ENCODE results near the gene RANBP1.

Gene RANBP1

GRCh38 chr22:20125201-20126174, 9.6 kb downstream of the RANBP1 start:
- H3K9ac ChIP-seq (ENCODE audit: low read length in 5 of 5), result no peak overlapping the region
- no peak overlapping the region for H3K27ac ChIP-seq (ENCODE audit: low read depth, low read length)
- H3K36me3 ChIP-seq (ENCODE audit: control insufficient read depth in 5 of 5, insufficient read depth in 5 of 5, low read length in 5 of 5), result peaks cover 0 to 58% (median 51%) of the 10 kb centered on the region in 5 donors
- no peaks in the 10 kb centered on the region for H3K27me3 ChIP-seq (ENCODE audit: control insufficient read depth in 5 of 5, insufficient read depth in 4 of 5, low read length in 5 of 5)
- H3K9me3 ChIP-seq (ENCODE audit: control insufficient read depth in 5 of 5, low read length in 5 of 5), result no peaks in the 10 kb centered on the region
- H3K4me3 ChIP-seq (ENCODE audit: low read depth in 1 of 5, low read length in 5 of 5), result no peak overlapping the region
- H3K4me1 ChIP-seq (ENCODE audit: control insufficient read depth in 5 of 5, insufficient read depth in 5 of 5, low read length in 5 of 5), result peaks cover 1 to 12% (median 6%) of the 10 kb centered on the region in 5 donors

DNA sequence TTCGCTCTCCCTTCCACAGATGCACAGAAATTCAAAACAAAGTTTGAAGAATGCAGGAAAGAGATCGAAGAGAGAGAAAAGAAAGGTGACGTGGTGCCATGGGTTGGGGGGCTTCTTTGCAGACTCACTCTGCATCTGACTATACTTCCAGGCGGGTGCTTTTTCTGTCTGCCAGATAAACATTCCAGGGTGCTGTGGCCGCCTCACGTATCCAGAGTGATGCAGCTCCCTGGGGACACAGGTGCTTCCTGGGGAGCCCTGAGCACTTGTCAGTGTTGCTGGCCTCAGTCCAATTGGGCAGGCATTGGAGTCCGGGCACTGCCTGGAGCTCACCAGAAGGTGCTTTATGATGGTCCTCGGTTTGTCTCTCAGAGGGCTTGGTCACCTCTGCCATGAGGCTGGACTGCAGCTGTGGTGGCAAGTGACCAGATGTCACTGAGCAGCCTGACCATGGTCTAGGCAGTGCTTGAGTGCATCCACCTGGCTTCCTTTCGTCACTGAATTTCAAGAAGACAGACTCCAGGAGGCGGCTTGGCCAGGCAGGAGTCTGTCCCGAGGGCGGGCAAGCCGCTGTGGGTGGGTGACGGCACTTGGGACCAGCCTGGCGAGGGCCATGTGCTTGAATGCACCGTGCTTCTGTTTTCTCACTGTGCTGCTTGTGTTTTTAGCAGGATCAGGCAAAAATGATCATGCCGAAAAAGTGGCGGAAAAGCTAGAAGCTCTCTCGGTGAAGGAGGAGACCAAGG, 10.6 kb downstream of the RANBP1 start:
- Histone ChIP-seq H3K9me3 (ENCODE audit: control insufficient read depth in 5 of 5, low read length in 5 of 5) (no peaks in the 10 kb centered on the region), H3K9ac (ENCODE audit: low read length in 5 of 5) (no peak overlapping the region)

GRCh38 chr22:20127318-20127868, 11.5 kb downstream of the RANBP1 start:
- H3K9ac ChIP-seq (ENCODE audit: low read length in 5 of 5), result no peak overlapping the region
- H3K36me3 ChIP-seq (ENCODE audit: control insufficient read depth in 5 of 5, insufficient read depth in 5 of 5, low read length in 5 of 5), result peaks cover 0 to 46% (median 38%) of the 10 kb centered on the region in 5 donors
- H3K27me3 ChIP-seq (ENCODE audit: control insufficient read depth in 5 of 5, insufficient read depth in 4 of 5, low read length in 5 of 5), result no peaks in the 10 kb centered on the region
- no peaks in the 10 kb centered on the region for H3K9me3 ChIP-seq (ENCODE audit: control insufficient read depth in 5 of 5, low read length in 5 of 5)
- H3K27ac ChIP-seq (ENCODE audit: low read depth, low read length), result no peak overlapping the region
- peaks cover 1 to 20% (median 14%) of the 10 kb centered on the region in 5 donors for H3K4me1 ChIP-seq (ENCODE audit: control insufficient read depth in 5 of 5, insufficient read depth in 5 of 5, low read length in 5 of 5)
- H3K4me3 ChIP-seq (ENCODE audit: low read depth in 1 of 5, low read length in 5 of 5), result no peak overlapping the region

More for the DNA sequence above, 10.6 kb downstream of the RANBP1 start:
- H3K36me3 ChIP-seq (ENCODE audit: control insufficient read depth in 5 of 5, insufficient read depth in 5 of 5, low read length in 5 of 5), result peaks cover 0 to 55% (median 48%) of the 10 kb centered on the region in 5 donors
- peaks cover 1 to 16% (median 10%) of the 10 kb centered on the region in 5 donors for H3K4me1 ChIP-seq (ENCODE audit: control insufficient read depth in 5 of 5, insufficient read depth in 5 of 5, low read length in 5 of 5)
- no peaks in the 10 kb centered on the region for H3K27me3 ChIP-seq (ENCODE audit: control insufficient read depth in 5 of 5, insufficient read depth in 4 of 5, low read length in 5 of 5)
- H3K4me3 ChIP-seq (ENCODE audit: low read depth in 1 of 5, low read length in 5 of 5), result no peak overlapping the region
- no peak overlapping the region for H3K27ac ChIP-seq (ENCODE audit: low read depth, low read length)

- Histone ChIP-seq H3K27me3 (ENCODE audit: control insufficient read depth in 5 of 5, insufficient read depth in 4 of 5, low read length in 5 of 5) (no peaks in the 10 kb centered on the region), H3K27ac (ENCODE audit: low read depth, low read length) (no peak overlapping the region), H3K4me1 (ENCODE audit: control insufficient read depth in 5 of 5, insufficient read depth in 5 of 5, low read length in 5 of 5) (peaks cover 3 to 27% (median 20%) of the 10 kb centered on the region in 5 donors), H3K4me3 (ENCODE audit: low read depth in 1 of 5, low read length in 5 of 5) (no peak overlapping the region), H3K36me3 (ENCODE audit: control insufficient read depth in 5 of 5, insufficient read depth in 5 of 5, low read length in 5 of 5) (peaks cover 0 to 45% (median 38%) of the 10 kb centered on the region in 5 donors), H3K9ac (ENCODE audit: low read length in 5 of 5) (no peak overlapping the region), H3K9me3 (ENCODE audit: control insufficient read depth in 5 of 5, low read length in 5 of 5) (no peaks in the 10 kb centered on the region)
These were observed 12.1 kb downstream of the RANBP1 start for GRCh38 chr22:20127869-20128618.

DNA sequence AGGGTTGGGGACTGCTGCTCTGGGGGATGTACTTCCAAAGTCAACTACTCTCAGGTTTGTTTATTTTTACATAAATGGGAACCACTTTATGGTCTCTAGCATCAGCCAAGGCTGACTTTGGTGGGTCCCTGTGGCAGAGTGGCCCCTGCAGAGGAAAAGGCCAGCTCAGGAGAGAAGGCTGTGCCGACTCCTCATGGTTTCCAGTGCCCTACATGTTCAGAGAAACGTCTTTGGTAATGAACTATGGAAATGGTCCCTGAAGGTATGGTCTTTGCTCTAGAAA, 12.7 kb downstream of the RANBP1 start:
- Histone ChIP-seq H3K9me3 (ENCODE audit: control insufficient read depth in 5 of 5, low read length in 5 of 5) (no peaks in the 10 kb centered on the region), H3K9ac (ENCODE audit: low read length in 5 of 5) (no peak overlapping the region), H3K27me3 (ENCODE audit: control insufficient read depth in 5 of 5, insufficient read depth in 4 of 5, low read length in 5 of 5) (no peaks in the 10 kb centered on the region), H3K27ac (ENCODE audit: low read depth, low read length) (no peak overlapping the region), H3K36me3 (ENCODE audit: control insufficient read depth in 5 of 5, insufficient read depth in 5 of 5, low read length in 5 of 5) (peaks cover 0 to 42% (median 36%) of the 10 kb centered on the region in 5 donors), H3K4me1 (ENCODE audit: control insufficient read depth in 5 of 5, insufficient read depth in 5 of 5, low read length in 5 of 5) (peaks cover 3 to 31% (median 25%) of the 10 kb centered on the region in 5 donors), H3K4me3 (ENCODE audit: low read depth in 1 of 5, low read length in 5 of 5) (no peak overlapping the region)

- Histone ChIP-seq H3K27me3 (ENCODE audit: control insufficient read depth in 5 of 5, insufficient read depth in 4 of 5, low read length in 5 of 5) (no peaks in the 10 kb centered on the region), H3K4me1 (ENCODE audit: control insufficient read depth in 5 of 5, insufficient read depth in 5 of 5, low read length in 5 of 5) (peaks cover 3 to 37% (median 31%) of the 10 kb centered on the region in 5 donors), H3K36me3 (ENCODE audit: control insufficient read depth in 5 of 5, insufficient read depth in 5 of 5, low read length in 5 of 5) (peaks cover 0 to 36% (median 30%) of the 10 kb centered on the region in 5 donors), H3K27ac (ENCODE audit: low read depth, low read length) (no peak overlapping the region), H3K9me3 (ENCODE audit: control insufficient read depth in 5 of 5, low read length in 5 of 5) (no peaks in the 10 kb centered on the region), H3K4me3 (ENCODE audit: low read depth in 1 of 5, low read length in 5 of 5) (no peak overlapping the region), H3K9ac (ENCODE audit: low read length in 5 of 5) (no peak overlapping the region)
These were observed 13.2 kb downstream of the RANBP1 start for GRCh38 chr22:20128902-20129746.

DNA sequence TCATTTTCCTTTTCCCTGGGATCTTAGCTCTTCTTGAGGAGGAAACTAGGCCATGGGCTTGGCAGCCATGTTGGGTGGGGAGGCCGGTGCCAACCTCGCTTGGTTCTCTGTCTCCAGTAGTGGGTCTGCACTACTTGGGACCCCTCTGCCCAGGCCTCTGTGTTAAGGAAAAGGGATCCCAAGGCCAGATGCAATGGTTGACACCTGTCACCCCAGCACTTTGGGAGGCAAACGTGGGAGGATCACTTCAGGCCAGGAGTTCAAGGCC, 13.8 kb downstream of the RANBP1 start:
- peaks cover 0 to 31% (median 27%) of the 10 kb centered on the region in 5 donors for H3K36me3 ChIP-seq (ENCODE audit: control insufficient read depth in 5 of 5, insufficient read depth in 5 of 5, low read length in 5 of 5)
- H3K27me3 ChIP-seq (ENCODE audit: control insufficient read depth in 5 of 5, insufficient read depth in 4 of 5, low read length in 5 of 5), result no peaks in the 10 kb centered on the region
- no peaks in the 10 kb centered on the region for H3K9me3 ChIP-seq (ENCODE audit: control insufficient read depth in 5 of 5, low read length in 5 of 5)
- H3K4me1 ChIP-seq (ENCODE audit: control insufficient read depth in 5 of 5, insufficient read depth in 5 of 5, low read length in 5 of 5), result peaks cover 3 to 43% (median 37%) of the 10 kb centered on the region in 5 donors
- H3K27ac ChIP-seq (ENCODE audit: low read depth, low read length), result no peak overlapping the region
- no peak overlapping the region for H3K4me3 ChIP-seq (ENCODE audit: low read depth in 1 of 5, low read length in 5 of 5)
- H3K9ac ChIP-seq (ENCODE audit: low read length in 5 of 5), result no peak overlapping the region

GRCh38 chr22:20130319-20130718, 14.4 kb downstream of the RANBP1 start:
- no peaks in the 10 kb centered on the region for H3K9me3 ChIP-seq (ENCODE audit: control insufficient read depth in 5 of 5, low read length in 5 of 5)
- peaks cover 3 to 46% (median 41%) of the 10 kb centered on the region in 5 donors for H3K4me1 ChIP-seq (ENCODE audit: control insufficient read depth in 5 of 5, insufficient read depth in 5 of 5, low read length in 5 of 5)
- no peaks in the 10 kb centered on the region for H3K27me3 ChIP-seq (ENCODE audit: control insufficient read depth in 5 of 5, insufficient read depth in 4 of 5, low read length in 5 of 5)
- peaks cover 0 to 25% (median 20%) of the 10 kb centered on the region in 5 donors for H3K36me3 ChIP-seq (ENCODE audit: control insufficient read depth in 5 of 5, insufficient read depth in 5 of 5, low read length in 5 of 5)
- H3K9ac ChIP-seq (ENCODE audit: low read length in 5 of 5), result peak overlapping the region in 1 of 5 donors; percentile 36
- no peak overlapping the region for H3K27ac ChIP-seq (ENCODE audit: low read depth, low read length)
- H3K4me3 ChIP-seq (ENCODE audit: low read depth in 1 of 5, low read length in 5 of 5), result peak overlapping the region in 2 of 5 donors; percentile 79 to 88
